Colon (tissue), 2 donors: Measurements from ENCODE around the gene RPS15.
"Not testable (repeated sequence)": the region's sequence is repeated elsewhere in the genome, so short reads cannot be mapped to it uniquely, and the experiment has no call there.

Experiments used
- FAIRE-seq: peaks from 2 replicates; lab custom pipeline; 2012; peaks lifted over from hg19 to GRCh38; lab: Jason Lieb, UNC
- donor health status: control.
- donor health status: control.

RPS15 gene

DNA sequence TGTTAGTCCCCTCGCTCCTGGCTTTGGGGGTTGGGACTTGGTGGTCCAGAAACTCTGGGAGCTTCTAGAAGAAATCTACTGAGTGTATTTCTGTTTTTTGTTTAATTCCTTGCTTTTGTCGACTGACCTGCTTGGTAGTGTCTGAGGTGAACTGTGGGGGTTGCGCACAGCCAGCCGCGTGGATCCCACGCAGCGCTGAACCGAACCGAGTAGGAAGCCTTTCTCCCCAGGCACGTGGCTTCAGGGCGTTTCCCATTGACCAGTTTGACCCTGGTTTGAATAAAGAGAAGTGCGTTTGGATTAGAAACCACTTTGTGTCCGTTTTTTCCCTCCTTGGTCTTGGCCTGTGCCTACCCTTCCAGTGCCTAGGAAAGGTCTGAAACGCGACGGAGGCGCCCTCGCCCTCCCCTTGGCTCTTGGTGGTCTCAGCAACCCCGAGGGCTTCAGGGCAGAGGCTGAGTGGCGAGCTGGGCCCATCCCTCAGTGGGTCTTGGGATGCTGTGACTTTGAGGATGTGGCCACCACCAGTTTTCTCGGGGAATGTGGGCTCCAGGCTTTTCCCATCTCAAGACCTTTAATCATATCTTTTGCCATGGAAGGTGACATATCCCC is 2.7 kb upstream of the RPS15 start:
- no peak for FAIRE-seq

DNA sequence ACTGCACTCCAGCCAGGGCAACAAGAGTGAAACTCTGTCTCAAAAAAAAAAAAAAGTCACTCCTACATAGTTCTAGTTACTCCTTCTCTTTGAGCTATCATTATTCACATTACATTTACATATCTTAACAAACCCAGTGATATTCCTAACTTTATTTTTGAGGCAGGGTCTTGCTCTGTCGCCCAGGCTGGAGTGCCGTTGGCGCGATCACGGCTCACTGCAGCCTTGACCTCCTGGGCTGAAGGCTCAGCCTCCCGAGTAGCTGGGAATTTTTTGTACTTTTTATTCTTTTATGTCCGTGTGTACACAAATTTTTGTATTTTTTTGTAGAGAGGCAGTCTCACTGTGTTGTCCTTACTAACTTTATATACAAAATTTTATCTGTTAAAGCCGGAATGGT is 587 bp upstream of the RPS15 start:
- no peak for FAIRE-seq

DNA sequence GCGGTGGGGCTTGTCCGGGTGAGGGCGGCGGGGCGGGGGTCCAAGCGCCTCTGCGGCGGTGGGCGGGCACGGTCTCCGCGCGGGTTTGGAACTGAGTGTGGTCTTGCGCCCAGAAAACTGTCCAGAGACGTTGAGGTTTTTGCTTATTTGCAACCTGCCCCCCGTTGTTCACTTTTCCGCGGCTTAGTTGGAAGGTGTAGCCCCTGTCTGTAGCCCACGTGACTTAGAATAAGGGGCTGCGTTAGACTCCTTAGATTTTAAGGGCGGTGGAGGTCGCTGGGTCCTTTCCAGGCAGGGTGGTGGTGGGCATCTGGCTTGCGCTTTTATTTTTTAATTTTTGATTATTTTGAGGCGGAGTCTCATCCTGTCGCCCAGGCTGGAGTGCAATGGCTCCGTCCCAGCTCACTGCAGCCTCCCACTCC is 748 bp downstream of the RPS15 start:
- FAIRE-seq = no peak

DNA sequence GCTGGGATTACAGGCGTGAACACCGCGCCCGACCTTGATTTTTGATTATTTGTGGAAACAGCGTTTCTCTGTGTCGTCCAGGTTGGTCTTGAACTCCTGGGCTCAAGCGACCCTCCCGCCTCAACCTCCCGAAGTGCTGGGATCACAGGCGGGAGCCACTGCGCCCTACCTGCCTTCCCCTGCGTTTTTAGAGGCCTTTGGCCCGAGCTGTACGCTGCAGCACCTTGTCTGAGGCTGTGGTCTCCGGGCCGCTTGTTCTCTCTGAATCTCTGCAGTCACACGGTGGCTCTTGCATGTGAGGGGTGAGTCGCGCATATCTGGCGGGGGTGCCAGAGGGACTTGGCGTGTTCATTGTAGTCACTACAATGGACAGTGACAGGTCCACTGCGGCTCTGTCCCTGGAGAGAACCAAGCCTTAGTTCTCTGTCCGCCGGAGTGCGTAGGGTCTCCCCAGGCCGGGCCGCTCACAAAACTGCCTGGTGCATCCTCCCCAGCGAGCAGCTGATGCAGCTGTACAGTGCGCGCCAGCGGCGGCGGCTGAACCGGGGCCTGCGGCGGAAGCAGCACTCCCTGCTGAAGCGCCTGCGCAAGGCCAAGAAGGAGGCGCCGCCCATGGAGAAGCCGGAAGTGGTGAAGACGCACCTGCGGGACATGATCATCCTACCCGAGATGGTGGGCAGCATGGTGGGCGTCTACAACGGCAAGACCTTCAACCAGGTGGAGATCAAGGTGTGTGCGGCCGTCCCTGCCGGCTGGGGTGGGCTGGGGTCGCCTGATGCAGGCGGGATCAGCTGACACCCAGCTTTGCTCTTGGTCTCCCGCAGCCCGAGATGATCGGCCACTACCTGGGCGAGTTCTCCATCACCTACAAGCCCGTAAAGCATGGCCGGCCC is 1.6 kb downstream of the RPS15 start:
- FAIRE-seq = not testable (repeated sequence)

DNA sequence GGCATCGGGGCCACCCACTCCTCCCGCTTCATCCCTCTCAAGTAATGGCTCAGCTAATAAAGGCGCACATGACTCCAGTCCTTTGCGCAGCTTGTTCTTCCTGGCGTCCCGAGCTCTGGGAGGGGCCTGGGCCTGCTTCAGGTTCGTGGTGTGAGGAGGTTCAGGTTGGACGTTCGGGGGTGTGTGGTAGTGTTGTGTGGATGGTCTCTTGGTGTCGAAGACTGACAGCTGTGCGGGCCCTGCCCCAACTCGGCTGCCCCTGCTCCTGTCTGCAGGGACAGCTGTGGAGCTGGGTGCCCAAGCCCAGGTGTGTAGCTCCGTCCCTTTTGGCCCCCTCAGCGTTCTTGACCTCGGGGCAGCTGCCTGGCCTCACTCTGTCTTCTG is 2.2 kb downstream of the RPS15 start:
- no peak for FAIRE-seq

DNA sequence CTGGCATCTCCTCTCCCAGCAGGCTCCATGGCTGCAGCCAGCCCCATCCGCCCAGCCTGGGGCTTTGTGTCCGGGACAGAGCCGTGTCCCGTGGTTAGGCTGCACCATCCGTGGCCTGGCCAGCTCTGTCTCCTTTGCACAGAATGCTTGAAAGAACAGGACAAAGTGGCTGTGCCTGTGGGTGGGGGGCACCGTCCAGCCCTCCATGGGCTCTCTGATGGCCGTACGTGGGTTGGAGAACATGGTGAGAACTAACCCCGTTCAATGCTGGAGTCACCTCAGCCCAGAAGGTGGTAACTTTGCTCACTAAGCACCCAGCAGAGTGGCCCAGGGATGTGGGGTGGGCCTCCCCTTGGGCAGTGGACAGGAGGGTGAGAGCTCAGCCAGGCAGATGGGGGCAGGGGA is 2.8 kb downstream of the RPS15 start:
- FAIRE-seq = no peak

DNA sequence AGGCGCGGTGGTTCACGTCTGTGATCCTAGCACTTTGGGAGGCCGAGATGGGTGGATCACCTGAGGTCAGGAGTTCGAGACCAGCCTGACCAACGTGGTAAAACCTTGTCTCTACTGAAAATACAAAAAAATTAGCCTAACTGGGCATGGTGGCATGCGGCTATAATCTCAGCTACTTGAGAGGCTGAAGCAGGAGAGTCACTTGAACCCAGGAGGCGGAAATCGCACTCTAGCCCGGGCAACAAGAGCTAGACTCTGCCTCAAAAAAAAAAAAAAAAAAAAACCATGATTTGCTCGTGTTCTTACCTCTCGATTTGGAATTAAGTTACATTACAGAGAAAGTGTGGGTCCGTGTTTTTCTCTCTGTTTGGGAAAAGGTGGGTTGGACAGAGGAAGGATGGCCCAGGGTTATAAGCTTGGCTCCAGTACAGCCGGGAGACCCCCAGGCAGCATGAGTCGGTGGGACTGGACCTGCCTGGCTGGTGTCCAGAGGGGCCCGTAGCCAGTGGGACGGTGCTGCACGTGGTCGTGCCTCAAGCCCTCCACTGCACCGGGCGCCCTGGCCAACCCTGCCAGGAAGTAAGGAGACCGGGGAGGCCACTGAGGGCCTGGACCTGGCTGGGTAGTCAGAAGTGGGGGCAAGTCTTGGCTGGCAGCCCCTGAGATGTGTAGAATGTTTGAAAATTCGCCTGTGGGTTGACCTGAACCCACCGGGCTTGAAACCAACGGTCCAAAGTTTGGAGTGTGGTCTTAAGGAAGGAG is 3.7 kb downstream of the RPS15 start:
- no peak for FAIRE-seq

DNA sequence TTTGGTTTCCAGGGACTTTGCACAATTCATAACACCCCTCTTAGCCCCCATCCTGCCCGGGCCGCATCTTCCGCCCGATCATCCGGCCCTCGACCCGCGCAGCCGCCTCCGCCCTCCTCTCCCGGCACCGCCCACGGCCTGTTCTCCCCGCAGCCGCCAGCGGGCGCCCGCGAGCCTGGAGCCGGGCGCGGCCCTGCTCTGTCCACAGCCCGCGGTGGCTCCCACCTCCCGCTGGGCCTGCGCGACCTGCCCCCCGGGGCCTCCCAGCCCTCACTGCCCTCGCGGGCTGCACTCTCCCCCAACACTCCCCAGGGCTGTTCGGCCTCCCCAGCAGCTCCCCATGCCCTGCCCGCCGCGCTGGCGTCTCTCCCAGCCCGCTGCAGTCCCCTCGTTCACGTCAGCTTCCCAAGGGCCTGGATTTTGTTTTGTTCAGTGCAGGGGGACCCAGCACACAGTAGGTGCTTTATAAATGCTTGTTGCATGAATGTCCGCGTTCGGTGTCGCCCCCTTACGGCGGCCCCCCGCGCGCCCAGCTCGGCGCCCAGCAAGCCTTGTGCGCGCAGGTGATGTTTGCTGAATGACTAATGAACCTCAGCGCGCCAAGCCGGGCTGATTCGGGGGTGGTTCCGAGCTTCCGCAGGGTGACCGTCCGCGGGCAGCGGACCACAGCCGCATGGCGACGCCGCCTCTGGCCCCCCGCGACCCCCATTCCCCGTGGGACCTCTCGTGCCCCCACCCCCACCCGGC is 7.2 kb downstream of the RPS15 start:
- FAIRE-seq = no peak

DNA sequence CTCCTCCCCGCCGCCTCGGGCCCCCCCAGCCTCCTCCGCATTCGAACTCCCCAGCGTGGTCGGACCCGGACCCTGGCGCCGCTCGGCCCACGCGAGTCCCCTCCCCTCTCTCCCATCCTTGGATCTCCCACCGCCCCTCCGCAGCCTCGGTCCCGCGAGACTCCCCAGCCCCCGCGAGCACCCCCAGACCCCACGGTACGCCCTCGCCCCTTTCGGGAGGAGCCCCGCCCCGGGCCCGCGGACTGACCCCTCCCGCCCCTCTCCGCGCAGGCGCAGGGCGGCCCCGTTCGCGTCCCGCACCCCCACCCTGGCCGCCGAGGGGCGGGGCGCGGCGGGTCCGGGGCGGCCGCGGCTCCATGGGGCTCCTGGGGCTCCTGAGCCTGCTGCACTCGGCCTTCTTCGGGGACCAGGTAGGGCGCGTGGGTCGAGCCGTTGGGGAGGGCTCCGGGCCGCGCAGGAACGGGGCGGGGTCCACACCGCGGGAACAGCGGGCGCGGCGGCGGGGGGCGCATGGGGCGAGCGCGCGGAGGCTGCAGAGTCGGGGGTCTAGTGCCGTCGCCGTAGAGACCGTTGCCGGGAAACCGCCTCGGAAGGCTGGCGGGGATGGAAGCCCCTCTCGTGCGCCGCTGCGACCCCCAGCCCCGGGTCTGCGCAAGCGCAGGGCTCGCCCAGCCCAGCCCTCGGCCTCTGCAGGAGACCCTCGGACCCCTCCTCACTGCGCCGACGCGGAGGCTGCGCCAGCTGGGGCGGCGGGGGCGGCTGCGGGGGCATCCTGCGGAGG is 7.9 kb downstream of the RPS15 start:
- no peak for FAIRE-seq

DNA sequence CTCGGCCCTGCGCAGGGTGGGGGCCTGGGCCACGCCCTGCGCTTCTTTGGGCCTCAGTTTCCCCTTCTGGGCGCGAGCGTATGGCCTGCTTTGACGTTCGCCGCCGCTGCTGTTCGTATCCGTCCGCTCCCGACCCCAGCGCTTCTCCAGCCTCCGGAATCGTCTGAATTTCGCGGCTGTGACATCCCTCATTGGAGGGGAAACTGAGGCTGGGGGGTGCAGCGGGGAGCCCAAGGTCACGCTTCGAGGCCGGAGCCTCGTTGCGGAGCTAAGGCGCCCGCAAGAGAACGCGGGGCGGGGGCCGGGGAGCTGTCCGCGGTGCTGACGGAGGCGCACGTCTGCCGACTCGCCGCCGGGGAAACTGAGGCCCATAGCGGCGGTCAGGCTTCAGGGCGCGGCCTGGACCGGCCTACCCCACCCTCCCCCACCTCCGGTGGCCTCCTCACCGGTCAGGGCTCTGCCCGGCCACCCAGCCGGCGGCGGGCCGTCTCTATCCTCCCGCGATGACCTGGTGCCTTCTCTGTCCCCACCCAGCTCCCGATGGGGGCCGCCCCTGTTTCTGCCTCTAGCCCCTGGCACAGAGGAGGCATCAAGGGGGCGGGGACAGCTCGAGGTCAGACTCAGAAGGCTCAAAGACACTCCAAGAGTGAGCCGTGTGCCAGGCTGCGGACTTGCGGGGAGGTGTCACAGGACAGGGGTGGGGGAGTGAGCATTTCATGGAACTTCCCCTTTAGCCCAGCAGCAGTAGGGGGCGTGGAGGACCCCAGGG is 8.7 kb downstream of the RPS15 start:
- FAIRE-seq = no peak

DNA sequence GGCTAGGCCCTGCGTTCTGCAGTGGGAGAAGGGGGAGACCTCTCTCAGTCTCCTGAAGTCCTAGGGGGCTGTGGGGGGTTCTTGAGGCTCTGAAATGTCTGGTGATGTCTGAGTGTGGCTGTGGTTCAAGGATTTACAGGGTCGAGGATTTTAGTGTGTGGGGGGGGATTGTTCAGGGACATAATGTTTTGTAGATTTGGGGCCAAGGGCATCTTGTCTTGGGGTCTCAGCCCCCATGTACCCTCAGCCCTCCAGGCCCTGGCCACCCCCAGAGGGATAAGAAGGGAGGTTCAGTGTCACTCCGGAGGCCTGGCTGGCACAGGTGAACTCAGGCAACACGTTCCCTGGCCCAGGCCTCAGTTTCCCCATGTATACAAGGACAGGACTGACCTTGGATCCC is 9.3 kb downstream of the RPS15 start:
- FAIRE-seq = no peak

DNA sequence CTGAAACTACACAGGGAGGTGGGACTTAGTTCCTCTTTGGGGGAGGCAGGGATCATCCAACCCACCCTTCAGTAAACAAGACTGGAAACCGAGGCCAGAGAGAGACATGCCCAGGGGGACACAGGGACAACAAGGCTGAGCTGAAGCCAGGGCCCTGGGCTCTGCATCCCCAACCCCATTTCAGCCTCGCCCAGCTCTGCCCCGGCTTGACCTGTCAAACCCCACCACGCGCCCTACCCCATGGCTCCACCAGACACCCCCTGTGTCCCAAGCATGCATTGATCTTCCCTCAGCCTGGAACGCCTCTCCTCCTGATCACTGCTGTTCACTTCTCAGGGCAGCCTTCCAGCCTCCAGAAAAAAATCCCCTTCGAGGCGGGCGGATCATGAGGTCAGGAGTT is 9.7 kb downstream of the RPS15 start:
- no peak for FAIRE-seq

DNA sequence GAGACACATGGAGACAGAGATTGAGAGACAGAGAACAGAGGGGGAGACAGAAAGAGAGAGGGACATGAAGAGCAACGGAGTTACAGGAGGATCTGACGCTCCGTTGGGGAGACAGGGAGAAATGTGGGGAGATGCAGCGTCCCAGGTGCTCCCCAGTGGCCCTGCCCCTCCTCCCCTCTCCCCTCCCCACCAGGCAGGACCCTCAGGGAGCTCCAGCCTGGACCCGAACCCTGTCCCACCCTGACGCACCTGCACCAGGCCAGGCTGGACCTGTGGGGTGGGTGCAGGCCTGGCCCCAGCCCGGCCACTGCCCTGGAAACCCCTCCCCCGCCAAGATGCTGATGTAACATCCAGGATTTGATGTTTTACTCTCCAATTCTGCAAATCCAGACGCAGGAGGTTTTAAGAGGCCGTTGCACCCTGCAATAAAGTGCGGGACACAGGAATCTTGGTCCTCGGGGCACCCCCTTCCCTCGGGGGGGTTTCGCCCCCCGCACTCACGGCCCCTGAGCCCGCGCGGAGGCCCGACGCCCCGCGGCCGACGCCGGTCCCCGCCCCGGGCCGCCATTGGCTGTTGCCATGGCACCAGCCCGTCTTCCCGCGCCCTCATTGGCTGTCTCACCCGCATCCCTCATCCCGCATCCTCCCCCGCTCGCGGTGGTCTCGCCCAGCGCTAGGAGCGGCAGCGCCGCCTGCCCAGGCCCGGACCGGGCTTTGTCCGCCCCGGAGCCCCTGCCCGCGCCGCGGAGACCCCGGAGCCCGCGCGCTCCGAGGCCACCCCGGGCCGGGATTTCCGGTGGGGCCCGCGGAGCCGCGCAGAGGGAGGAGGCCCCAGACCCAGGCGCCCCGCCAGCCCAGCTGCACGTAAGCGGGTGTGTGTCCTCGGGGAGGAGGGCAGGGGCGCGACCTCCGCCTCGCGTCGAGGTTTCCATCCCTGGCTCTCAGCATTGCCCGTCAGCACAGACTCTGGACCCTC is 11.6 kb downstream of the RPS15 start, which contains the start of gene APC2:
TSS of gene APC2 (plus strand) at position 655 of the 976 bp plus-strand sequence. CDS start 2,881 bp downstream, outside the sequence.
- FAIRE-seq = no peak

DNA sequence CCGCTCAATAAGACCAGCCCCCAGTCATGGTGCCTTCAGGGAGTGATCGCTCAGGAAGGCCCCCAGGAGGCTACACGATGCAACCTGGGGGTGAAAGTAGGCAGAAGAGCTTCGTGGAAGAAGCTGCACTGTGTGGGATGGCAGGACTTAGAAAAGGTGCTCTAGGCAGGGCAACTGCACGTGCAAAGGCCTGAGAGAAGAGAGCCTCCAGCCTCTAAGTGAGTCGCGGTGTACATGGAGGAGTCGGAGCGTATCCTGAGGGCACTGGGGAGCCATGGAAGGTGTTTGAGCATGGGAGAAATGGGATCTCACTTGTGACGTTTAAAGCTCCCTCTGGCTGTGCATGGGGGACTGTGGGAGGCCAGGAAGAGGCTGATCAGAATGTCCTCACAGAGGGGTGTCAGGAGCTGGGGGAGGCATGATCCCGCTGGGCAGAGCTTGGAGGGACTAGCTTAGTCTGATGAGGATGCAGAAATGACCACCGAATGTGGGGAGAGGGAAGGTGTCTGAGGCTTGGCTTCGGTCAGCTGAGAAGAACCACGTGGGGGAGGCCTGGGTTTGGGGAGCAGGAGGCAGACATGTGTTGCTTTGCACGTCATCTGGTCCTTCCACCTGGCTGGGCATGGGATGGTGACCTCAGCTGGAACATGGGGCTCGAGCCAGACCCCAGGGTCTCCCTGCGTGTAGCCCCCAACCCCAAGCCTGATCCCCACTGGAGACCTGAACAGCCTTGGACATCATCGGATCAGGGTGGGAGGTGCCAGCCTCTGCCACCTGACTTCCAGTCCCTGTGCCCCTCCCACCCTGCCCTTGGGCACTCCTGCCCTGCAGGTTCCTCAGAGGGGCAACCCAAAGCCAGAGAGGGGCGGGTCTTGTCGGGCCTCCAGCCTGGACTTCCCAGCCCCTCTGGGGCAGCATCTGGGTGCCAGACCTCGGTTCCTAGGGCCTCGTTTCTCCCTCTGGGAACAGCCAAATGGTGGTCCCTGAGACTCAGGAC is 12.8 kb downstream of the RPS15 start:
- no peak for FAIRE-seq

DNA sequence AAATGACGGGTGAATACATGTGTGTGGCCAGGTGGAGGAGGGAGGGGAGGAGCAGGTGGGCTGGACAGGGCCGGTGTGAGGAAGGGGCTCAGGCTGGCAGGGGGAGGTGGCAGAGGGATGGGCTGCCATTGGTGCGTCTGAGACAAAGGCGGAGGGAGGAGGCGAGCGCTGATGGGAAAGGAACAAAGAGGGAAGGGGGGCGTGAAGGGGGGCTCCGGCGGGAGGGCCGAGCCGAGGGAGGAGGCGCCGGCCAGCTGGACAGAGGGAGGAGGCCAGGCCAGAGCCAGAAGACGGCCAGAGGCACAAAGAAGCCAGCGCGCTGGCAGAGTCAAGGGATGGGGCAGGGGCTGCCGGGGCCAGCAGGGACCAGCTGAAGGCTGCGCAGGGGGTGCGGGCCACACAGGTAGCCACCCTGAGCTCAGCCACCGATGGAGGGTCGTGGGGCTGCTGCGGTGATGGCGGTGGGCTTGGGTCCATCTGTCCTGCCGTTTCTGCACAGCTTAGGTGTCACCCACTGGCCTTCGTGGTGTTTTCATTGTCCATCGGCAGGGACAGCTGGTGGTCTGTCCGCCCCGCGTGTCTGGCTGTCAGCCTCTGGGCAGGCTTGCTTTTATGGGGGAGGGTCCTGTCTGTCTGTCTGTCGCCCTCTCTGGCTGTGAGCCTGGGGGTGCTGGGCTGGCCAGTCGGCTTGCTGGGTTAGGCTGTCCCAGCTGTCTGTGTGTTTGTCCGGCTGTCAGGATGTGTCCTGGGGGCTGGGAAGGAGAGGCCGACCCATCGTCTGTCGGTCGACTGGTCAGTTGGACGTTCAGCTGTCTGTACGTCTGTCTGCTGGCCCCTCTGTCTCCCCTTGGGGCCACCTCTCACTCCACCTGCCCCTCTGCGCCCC is 14.0 kb downstream of the RPS15 start:
- no peak for FAIRE-seq

DNA sequence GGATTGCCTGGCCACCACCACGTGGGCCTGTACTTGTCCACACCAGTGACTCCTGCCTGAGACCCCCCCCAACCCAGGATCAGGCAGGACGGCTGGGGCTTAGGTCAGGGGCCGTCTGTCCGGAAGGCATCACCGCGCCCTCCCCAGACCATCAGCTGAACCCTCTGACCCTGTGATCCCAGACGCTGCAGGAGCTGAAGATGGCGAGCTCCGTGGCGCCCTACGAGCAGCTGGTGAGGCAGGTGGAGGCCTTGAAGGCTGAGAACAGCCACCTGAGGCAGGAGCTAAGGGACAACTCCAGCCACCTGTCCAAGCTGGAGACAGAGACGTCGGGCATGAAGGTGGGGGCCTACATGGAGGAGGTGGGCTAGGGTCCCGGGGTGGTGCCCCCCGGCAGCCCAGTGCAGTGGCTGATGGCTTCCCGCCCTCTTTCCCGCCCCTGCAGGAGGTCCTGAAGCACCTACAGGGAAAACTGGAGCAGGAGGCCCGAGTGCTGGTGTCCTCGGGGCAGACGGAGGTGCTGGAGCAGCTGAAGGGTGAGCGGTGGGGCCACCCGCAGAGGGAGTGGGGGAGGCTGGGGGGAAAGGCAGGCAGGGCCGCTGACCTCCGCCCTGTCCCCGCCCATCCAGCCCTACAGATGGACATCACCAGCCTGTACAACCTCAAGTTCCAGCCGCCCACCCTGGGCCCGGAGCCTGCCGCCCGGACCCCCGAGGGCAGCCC is 14.8 kb downstream of the RPS15 start:
- FAIRE-seq = no peak
